Retina (tissue), 1 donor: ENCODE measurements around the gene ZDHHC24.
A peak's percentile ranks its signal among the peaks of the same experiment; 100 is the strongest.
"Not testable (repeated sequence)": the region's sequence is repeated elsewhere in the genome, so short reads cannot be mapped to it uniquely, and the experiment has no call there.

Source experiments
- DNase-seq: peaks from one replicate; pipeline ENCODE4 v3.0.0-alpha.2; 2016

The ZDHHC24 gene

GRCh38 chr11:66545701-66546367 lies at the start of gene ZDHHC24:
Gene ZDHHC24, minus strand, starts transcription at chr11:66546048. Its CDS starts 45 bp downstream, at chr11:66546003.
- peak; percentile 96 for DNase-seq

DNA sequence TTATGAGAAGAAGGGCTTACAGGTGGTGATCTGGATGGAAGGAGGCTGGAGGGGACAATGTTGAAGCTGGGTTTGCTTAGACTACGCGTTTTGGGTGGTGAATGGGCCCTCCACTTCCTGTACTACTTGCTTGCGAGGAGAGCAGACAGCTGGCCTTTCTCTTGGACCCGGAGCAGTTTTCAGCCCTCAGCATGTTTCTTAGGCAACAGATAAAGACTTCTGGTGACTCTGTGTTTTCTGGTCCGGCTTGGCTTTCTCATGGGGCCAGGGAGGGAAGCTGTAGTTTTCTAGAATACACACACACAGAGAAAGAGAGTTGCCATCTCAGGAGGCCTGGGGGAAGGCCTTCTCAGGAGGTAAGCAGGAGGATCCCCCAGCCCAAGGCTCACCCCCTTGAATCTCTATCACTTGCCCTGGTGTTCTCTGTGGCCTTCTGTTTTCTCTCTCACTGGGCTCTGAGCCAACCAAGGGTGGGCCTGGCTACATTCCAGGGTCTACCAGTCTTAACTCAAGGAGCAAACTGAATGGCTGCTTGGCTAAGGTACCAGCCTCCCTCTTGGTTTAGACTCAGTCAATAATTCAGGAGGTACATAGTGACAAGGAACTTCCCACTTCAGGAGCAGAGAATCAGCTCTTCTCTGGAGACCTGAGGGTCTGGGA lies 49.5 kb upstream of the ZDHHC24 start:
- no peak for DNase-seq

GRCh38 chr11:66593650-66594049 lies 47.8 kb upstream of the ZDHHC24 start:
- no peak for DNase-seq

DNA sequence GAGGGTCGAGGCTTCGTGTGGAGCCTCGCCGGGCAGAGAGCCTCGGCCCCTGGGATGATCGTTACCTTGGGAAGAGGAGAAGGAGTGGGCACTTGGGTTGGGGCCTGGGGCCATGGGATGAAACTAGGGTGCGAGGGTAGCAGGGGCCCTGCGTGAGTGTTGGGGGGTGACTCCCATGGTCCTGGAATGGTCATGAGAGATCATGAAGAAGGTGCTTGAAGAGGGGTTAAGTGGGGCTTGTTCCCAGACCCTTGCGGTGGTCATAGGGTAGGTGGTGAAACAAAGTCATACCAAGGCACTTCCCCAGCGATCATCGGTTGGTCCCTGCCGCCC lies 47.4 kb upstream of the ZDHHC24 start:
- no peak for DNase-seq

GRCh38 chr11:66592457-66593302 lies 46.8 kb upstream of the ZDHHC24 start, which contains the start of the genes CCDC87 and CCS:
Gene CCDC87, minus strand, starts transcription at chr11:66593063. Its CDS starts 48 bp downstream, at chr11:66593015.
Gene CCS, plus strand, starts transcription at chr11:66593185. Its CDS starts 77 bp downstream, at chr11:66593262.
- peak; percentile 98 for DNase-seq

- no peak for DNase-seq
These were observed 45.3 kb upstream of the ZDHHC24 start for GRCh38 chr11:66591175-66591574.

- no peak for DNase-seq
These were observed 44.3 kb upstream of the ZDHHC24 start for GRCh38 chr11:66589996-66590675.

DNA sequence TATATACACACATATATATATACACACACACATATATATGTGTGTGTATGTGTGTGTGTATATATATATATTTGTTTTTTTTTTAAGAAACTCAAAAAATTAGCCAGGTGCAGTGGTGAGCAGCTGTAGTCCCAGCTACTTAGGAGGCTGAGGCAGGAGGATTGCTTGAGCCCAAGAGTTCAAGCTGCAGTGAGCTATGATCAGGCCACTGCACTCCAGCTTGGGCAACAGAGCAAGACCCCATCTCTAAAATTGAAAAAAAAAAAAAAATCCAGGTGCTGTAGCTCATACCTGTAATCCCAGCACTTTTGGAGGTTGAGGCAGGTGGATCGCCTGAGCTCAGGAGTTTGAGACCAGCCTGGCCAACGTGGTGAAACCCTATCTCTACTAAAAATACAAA lies 43.5 kb upstream of the ZDHHC24 start:
- not testable (repeated sequence) for DNase-seq

DNA sequence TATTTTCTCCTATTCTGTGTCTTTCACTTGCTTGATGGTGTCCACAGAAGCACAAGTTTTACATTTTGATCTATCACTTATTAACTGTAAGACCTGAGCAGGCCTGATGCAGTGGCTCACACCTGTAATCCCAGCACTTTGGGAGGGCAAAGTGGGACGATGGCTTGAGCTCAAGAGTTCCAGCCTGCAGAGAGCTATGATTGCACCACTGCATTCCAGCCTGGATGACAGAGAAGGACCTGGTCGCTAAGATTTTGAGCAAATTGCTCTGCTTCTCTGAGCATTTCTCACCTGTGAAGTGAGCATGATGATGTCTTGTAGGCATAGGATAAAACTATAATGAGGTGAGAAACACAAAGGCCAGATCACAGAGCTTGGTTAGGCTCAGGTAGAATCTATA lies 40.3 kb upstream of the ZDHHC24 start:
- no peak for DNase-seq

GRCh38 chr11:66585447-66585846 lies 39.6 kb upstream of the ZDHHC24 start:
- DNase-seq, result not testable (repeated sequence)

GRCh38 chr11:66582565-66583147 lies 36.8 kb upstream of the ZDHHC24 start:
- not testable (repeated sequence) for DNase-seq

DNA sequence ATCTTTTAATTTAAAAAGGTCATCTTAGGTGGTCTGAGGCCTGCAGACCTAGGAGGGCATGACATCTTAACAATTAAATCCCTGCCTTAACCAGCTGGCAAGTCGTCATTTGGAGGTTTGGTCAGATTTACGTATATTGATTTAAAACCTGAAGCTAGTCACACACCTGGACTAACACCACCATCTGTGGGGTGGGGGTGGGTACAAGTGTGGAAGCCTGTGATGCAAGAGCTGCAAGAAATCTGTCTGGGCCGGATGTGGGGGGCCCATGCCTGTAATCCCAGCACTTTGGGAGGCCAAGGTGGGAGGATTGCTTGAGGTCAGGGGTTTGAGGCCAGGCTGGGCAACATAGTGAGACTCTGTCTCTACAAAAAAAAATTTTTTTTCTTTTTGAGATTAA lies 35.4 kb upstream of the ZDHHC24 start:
- no peak for DNase-seq

- no peak for DNase-seq
These were observed 35.0 kb upstream of the ZDHHC24 start for GRCh38 chr11:66580803-66581202.

DNA sequence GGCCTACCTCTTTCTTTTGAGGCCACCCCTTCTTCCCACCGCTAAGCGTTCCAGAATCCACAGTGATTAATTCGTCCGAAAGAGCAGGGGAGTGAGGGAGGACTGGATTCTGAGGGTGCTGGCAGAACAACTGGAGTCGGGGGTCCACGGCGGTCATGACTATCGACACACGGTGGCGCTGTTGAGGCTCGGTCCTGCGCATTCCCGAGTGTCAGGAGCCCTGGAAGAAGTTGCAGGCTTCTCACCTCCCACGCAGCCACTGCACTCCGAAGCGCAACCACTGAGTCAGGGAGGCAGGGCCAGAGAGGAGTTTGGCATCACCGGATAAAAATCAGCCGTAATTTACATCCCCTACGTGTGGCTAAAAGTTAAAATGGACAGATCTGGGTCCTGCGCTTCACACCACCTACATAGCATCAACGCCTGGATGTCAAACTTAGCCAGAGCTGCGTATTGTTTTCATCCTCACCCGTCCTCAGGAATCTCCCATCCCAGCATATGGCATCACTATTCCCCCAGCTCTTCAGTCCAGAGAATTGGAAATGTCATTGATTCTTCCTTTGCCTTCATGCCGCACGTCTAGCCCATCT lies 33.3 kb upstream of the ZDHHC24 start:
- DNase-seq, result peak; percentile 89

GRCh38 chr11:66570850-66571180 lies 25.0 kb upstream of the ZDHHC24 start:
- DNase-seq, result no peak

- DNase-seq, result no peak
These were observed 24.4 kb upstream of the ZDHHC24 start for GRCh38 chr11:66570079-66570849.

GRCh38 chr11:66569076-66569475 lies 23.2 kb upstream of the ZDHHC24 start:
- no peak for DNase-seq

- DNase-seq, result peak; percentile 91
These were observed 22.5 kb upstream of the ZDHHC24 start, which contains the start of gene CTSF for GRCh38 chr11:66568124-66568916. Gene CTSF, minus strand, starts transcription at chr11:66568606. Its CDS starts 120 bp downstream, at chr11:66568486.

GRCh38 chr11:66567787-66568123 lies 21.9 kb upstream of the ZDHHC24 start:
- no peak for DNase-seq

- no peak for DNase-seq
These were observed 20.4 kb upstream of the ZDHHC24 start for GRCh38 chr11:66566221-66566620.

DNA sequence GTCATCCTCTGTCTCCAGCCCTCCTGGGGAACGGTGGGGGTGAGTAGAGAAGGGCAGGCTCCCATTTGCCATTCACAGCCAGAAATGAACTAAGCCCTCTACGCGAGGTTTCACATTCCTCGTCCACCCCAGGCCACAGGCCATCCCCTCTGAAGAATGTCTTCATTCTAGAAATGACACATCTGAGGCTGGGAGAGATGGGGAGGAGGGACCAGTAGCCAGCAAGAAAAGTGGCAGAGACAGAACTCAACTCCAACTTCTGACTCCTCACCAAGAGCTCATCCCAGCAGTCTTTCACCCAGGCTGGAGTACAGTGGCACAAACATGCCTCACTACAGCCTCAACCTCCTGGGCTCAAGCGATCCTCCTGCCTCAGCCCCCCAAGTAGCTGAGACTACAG lies 19.1 kb upstream of the ZDHHC24 start:
- DNase-seq, result no peak
